CD4-positive, CD25-positive, alpha-beta regulatory T cell (primary cell): ENCODE results near the gene GDF11. TPM values are rescaled to one million over a fixed set of nuclear protein-coding genes. Genes with fewer than 3 reads are reported as not detected.

Source experiments
- ATAC-seq, 2 donors: fragments of 150-1000 bp; cut with Tn5 transposase; one replicate each; pipeline ENCODE4 v1.10.0; 2021; ENCODE audit warnings: low read depth in 2 of 2, moderate number of reproducible peaks in 2 of 2, moderate library complexity in 1 of 2
- DNase-seq, 3 donors: peaks; one replicate each; pipeline versions ENCODE4 v3.0.0 to v3.0.0-alpha.2; 2012 to 2022; ENCODE audit warnings: mixed read lengths in 1 of 3
- H3K27ac ChIP-seq: one replicate; pipeline ENCODE4 v1.7.0; 2013; ENCODE audit warnings: mild to moderate bottlenecking, low read length; ENCODE audit not compliant: insufficient read depth, poor library complexity, severe bottlenecking
- H3K27me3 ChIP-seq: one replicate; pipeline ENCODE4 v1.7.0; 2013; ENCODE audit warnings: low read length; ENCODE audit not compliant: control insufficient read depth, insufficient read depth
- H3K36me3 ChIP-seq: one replicate; pipeline ENCODE4 v1.7.0; 2013; ENCODE audit warnings: mild to moderate bottlenecking, low read length, moderate library complexity; ENCODE audit not compliant: control insufficient read depth, insufficient read depth
- H3K4me1 ChIP-seq: 2 replicates; pipeline ENCODE4 v1.7.0; 2013; ENCODE audit warnings: mild to moderate bottlenecking, low read length; ENCODE audit not compliant: insufficient read depth, control insufficient read depth, poor library complexity, severe bottlenecking
- H3K4me3 ChIP-seq: one replicate; pipeline ENCODE4 v1.7.0; 2013; ENCODE audit warnings: low read depth, mild to moderate bottlenecking, low read length, moderate library complexity
- H3K9me3 ChIP-seq, 2 experiments: 1 replicate in 1 of 2; 2 replicates in 1 of 2; pipeline ENCODE4 v1.7.0; 2013; ENCODE audit warnings: low read length in 2 of 2, mild to moderate bottlenecking in 1 of 2, moderate library complexity in 1 of 2; ENCODE audit not compliant: control insufficient read depth in 2 of 2
- H3K27ac Mint-ChIP-seq, 3 donors: one replicate each; pipeline ENCODE4 v1.8.0; 2020 to 2022; ENCODE audit warnings: mild to moderate bottlenecking in 3 of 3, mixed read lengths in 3 of 3, moderate library complexity in 2 of 3
- H3K27me3 Mint-ChIP-seq: one replicate; pipeline ENCODE4 v1.8.0; 2022; ENCODE audit warnings: mild to moderate bottlenecking, mixed read lengths
- H3K36me3 Mint-ChIP-seq: one replicate; pipeline ENCODE4 v1.8.0; 2020; ENCODE audit warnings: mixed read lengths
- H3K4me1 Mint-ChIP-seq, 4 donors: one replicate each; pipeline ENCODE4 v1.8.0; 2020 to 2022; ENCODE audit warnings: mixed read lengths in 4 of 4, mild to moderate bottlenecking in 1 of 4
- H3K4me3 Mint-ChIP-seq, 4 donors: one replicate each; pipeline ENCODE4 v1.8.0; 2020 to 2022; ENCODE audit warnings: mild to moderate bottlenecking in 4 of 4, mixed read lengths in 4 of 4, moderate library complexity in 3 of 4
- H3K9me3 Mint-ChIP-seq, 7 donors: one replicate each; pipeline ENCODE4 v1.8.0; 2020 to 2022; ENCODE audit warnings: mixed read lengths in 7 of 7, mild to moderate bottlenecking in 3 of 7, moderate library complexity in 2 of 7
- polyA plus RNA-seq, 4 donors: library from polyadenylated mRNA; unstranded; fragments of 300-500 nt; fragmentation: Illumina TruSeq; gene quantifications; one replicate each; pipeline ENCODE4 v1.2.3, GENCODE V29; 2021
- total RNA-seq: library from RNA; stranded (reverse); gene quantifications from one replicate; pipeline ENCODE4 v1.2.3, GENCODE V29; 2022

GDF11 gene
- total and polyA plus RNA-seq, 5 donors from 2014 or later, result 0.56 to 7.4 (median 0.75) TPM

DNA sequence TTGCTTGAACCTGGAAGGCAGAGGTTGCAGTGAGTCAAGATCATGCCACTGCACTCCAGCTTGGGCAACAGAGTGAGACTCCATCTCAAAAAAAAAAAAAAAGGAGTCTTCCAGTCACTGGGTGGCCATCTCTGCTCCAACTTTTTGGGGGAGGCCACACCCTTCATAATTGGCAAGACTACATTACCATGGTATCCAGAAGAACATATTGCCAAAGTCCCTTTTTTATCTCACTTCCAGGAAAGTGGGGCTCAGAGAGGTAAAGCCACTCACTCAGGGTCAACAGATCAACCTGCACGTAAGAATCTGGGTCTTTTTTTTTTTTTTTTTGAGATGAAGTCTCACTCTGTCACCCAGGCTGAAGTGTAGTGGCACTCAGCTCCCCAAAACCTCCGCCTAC lies 9.1 kb upstream of the GDF11 start:
- Mint-ChIP-seq H3K27me3 (no peaks in the 10 kb centered on the region), H3K4me3 (no peak overlapping the region), H3K9me3 (no peaks in the 10 kb centered on the region), H3K27ac (no peak overlapping the region), H3K36me3 (no peaks in the 10 kb centered on the region), H3K4me1 (peaks cover 12 to 42% (median 30%) of the 10 kb centered on the region in 4 donors)
- Histone ChIP-seq H3K36me3 (no peaks in the 10 kb centered on the region), H3K9me3 (no peaks in the 10 kb centered on the region), H3K4me1 (peaks cover 33% of the 10 kb centered on the region), H3K27me3 (no peaks in the 10 kb centered on the region), H3K27ac (no peak overlapping the region), H3K4me3 (no peak overlapping the region)
- ATAC-seq, result no peak
- DNase-seq, result no peak

DNA sequence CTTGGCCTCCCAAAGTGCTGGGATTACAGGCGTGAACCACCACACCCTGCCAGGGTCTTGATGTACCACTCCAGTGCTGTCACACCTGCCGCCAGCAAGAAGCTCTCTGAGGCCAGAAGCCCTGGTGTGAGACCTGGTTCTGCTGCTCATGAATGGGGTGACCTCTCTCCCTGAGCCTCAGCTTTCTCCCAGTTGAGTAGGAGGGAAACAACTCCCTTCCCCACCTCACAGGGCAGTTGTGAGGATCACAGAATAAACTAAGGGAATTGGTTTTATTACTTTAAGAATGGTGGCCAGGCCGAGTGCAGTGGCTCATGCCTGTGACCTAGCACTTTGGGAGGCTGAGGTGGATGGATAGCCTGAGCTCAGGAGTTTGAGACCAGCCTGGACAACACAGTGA lies 8.3 kb upstream of the GDF11 start:
- DNase-seq (no peak), ATAC-seq (no peak)
- Mint-ChIP-seq H3K36me3 (no peaks in the 10 kb centered on the region), H3K27ac (no peak overlapping the region), H3K4me1 (peaks cover 12 to 38% (median 28%) of the 10 kb centered on the region in 4 donors), H3K4me3 (no peak overlapping the region), H3K9me3 (no peaks in the 10 kb centered on the region), H3K27me3 (no peaks in the 10 kb centered on the region)
- no peaks in the 10 kb centered on the region for H3K36me3 ChIP-seq
- H3K27ac ChIP-seq, result no peak overlapping the region
- no peak overlapping the region for H3K4me3 ChIP-seq
- peaks cover 28% of the 10 kb centered on the region for H3K4me1 ChIP-seq
- no peaks in the 10 kb centered on the region for H3K27me3 ChIP-seq
- no peaks in the 10 kb centered on the region for H3K9me3 ChIP-seq

DNA sequence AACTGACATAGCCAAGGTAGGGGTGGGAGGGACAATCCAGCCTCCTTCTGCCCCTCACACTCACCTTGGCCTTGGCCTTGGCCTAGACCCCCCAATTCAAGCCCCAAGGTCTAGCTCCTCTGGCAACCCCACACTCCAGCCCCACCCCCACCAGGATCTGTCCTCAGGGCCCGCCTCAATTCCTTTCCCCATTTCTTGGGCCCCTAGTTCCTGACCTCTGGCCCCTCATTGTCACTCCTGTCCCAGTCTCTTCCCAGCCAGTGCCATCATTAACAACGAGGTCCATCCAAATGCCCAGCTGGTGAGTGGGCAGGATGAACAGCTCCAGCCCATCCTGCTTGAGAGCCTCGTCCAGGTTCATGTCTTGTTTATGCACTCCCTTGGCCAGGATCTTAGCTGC lies 6.8 kb upstream of the GDF11 start:
- H3K9me3 Mint-ChIP-seq, result no peaks in the 10 kb centered on the region
- ATAC-seq, result no peak

DNA sequence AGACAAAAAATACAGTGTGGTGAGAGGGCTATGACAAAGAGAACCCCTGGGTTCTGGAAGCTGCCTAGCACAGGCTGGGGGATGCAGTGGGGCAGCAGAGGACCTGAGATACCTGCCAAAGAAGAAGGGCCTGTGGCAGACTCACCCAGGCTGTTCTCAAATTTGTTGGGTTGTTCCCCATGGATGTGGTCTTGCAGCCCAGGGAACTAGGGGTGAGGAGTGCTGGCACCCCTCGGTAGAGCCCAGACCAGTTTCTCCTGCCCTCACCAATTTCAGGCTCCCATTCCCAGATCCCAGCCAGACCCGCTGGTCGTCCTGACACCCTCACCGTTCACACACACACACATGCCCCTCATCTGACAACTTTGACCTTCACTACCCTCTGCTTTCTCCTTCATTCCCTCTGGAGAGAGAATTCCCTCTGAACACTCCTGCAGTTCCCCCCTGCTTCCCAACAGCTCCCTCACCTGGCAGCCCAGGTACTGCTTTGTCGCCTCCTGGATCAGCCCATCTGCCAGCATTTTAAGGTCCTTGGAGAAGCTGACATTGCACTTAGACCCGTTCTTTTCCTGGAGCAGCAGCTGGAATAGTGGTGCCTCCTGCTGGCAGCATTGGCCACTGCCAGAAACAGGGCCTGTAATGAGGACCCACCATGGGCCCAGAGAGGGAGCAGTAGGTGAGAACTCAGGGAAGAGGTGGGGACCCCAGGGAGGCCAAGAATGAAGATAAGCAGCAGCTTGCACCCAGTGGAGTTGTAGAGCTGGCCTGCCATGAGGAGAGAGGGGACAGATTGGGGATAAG lies 5.9 kb upstream of the GDF11 start:
- H3K4me1 ChIP-seq, result peaks cover 16% of the 10 kb centered on the region
- no peak overlapping the region for H3K4me3 ChIP-seq
- Mint-ChIP-seq H3K27ac (peak overlapping the region; percentile 94 to 96 (median 95)), H3K36me3 (no peaks in the 10 kb centered on the region), H3K4me3 (peak overlapping the region; percentile 85 to 91 (median 88)), H3K4me1 (peaks cover 5 to 28% (median 17%) of the 10 kb centered on the region in 4 donors), H3K9me3 (no peaks in the 10 kb centered on the region), H3K27me3 (peaks cover 5% of the 10 kb centered on the region)
- DNase-seq, result peak; percentile 26 to 69 (median 43)
- H3K9me3 ChIP-seq, result no peaks in the 10 kb centered on the region
- no peaks in the 10 kb centered on the region for H3K27me3 ChIP-seq
- peak overlapping the region; percentile 14 for H3K27ac ChIP-seq
- ATAC-seq, result peak; percentile 37 to 43
- no peaks in the 10 kb centered on the region for H3K36me3 ChIP-seq

More for the DNA sequence above, 6.8 kb upstream of the GDF11 start:
- Histone ChIP-seq H3K36me3 (no peaks in the 10 kb centered on the region), H3K4me1 (peaks cover 16% of the 10 kb centered on the region), H3K4me3 (no peak overlapping the region), H3K27ac (no peak overlapping the region), H3K27me3 (no peaks in the 10 kb centered on the region), H3K9me3 (no peaks in the 10 kb centered on the region)
- peaks cover 5 to 25% (median 16%) of the 10 kb centered on the region in 4 donors for H3K4me1 Mint-ChIP-seq
- H3K27me3 Mint-ChIP-seq, result peaks cover 5% of the 10 kb centered on the region
- no peaks in the 10 kb centered on the region for H3K36me3 Mint-ChIP-seq
- no peak for DNase-seq
- no peak overlapping the region for H3K4me3 Mint-ChIP-seq
- peak overlapping the region in 1 of 3 donors; percentile 92 for H3K27ac Mint-ChIP-seq

DNA sequence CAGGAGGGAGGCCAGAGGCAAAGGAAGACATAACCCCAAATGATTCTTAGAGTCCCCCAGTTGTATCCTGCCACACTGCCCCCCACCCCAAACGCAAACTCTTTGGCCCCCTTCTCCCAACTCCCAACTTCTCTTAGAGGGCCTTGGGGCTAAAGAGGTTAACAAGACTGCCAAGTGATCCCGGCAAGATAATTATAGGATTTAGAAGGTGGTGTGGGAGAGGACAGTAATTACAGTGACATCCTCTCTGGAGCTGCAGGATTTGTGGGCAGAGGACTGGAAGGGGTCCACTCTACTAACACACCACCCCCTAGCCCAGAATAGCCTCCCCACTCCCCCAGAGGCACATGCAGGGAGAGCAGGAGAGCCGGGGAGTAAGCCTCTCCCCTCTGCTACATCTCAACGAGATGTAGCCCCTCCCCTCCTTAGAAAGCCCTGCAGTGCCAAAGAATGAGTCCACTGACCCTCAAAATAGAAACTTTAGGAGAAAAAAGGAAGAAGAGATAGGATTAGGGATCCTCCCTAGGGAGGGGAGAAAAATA lies 5.3 kb upstream of the GDF11 start:
- Mint-ChIP-seq H3K36me3 (no peaks in the 10 kb centered on the region), H3K9me3 (no peaks in the 10 kb centered on the region), H3K27me3 (peaks cover 5% of the 10 kb centered on the region), H3K27ac (peak overlapping the region; percentile 94 to 96 (median 95)), H3K4me1 (peaks cover 5 to 33% (median 18%) of the 10 kb centered on the region in 4 donors), H3K4me3 (peak overlapping the region; percentile 89 to 96 (median 92))
- no peak for DNase-seq
- ATAC-seq, result no peak
- no peaks in the 10 kb centered on the region for H3K9me3 ChIP-seq
- H3K4me3 ChIP-seq, result peak overlapping the region; percentile 95
- H3K27me3 ChIP-seq, result no peaks in the 10 kb centered on the region
- no peaks in the 10 kb centered on the region for H3K36me3 ChIP-seq
- peaks cover 16% of the 10 kb centered on the region for H3K4me1 ChIP-seq
- peak overlapping the region; percentile 89 for H3K27ac ChIP-seq

DNA sequence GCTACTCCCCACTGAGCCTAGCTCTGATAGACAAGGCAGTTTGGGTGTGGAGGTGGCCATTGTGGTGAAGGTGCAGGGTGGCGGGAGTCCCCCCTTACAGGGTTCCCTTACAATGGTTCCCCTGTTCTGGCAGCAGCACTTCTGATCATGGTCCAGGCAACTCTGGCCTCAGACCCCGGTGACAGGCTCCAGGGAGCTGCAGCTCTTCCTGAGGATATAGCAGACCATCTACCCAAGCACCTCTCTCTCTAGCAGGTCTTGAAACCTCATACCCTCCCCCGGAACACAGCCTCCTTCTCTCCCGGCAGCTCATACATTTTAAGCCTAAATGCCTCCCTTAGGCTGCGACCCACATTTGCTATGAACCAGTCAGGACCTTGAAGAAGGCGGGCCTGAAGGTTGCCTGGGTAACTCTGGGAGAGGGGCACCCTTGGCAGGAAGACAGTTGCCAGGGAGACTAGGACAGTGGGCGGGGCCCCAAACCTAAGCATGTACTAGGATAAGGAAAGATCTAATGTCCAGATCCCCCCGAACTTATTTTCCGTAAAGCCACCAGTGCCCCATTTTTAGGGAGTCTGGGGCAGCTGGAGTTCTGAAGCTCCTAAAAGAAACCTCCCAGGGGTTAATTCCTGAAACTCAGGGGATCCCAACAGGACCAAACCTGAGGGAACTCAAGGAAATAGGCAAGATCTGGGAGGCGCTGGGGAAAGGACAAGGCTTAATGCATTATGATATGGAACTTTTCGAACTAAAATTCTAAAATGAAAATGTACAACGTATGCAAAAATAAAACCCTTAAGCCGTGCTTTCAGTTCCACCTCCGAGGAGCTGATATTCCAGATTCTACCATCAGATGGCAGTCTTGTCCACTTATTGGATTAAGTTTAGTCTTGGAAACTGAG lies 4.5 kb upstream of the GDF11 start:
- ATAC-seq, result peak; percentile 74 to 75
- peak overlapping the region; percentile 77 to 96 (median 94) for H3K27ac Mint-ChIP-seq
- peaks cover 5 to 35% (median 18%) of the 10 kb centered on the region in 4 donors for H3K4me1 Mint-ChIP-seq
- DNase-seq, result peak; percentile 69 to 92 (median 85)
- peaks cover 16% of the 10 kb centered on the region for H3K4me1 ChIP-seq
- H3K27me3 ChIP-seq, result no peaks in the 10 kb centered on the region
- H3K4me3 Mint-ChIP-seq, result peak overlapping the region; percentile 89 to 96 (median 92)
- H3K27me3 Mint-ChIP-seq, result peaks cover 5% of the 10 kb centered on the region
- no peaks in the 10 kb centered on the region for H3K9me3 Mint-ChIP-seq
- H3K4me3 ChIP-seq, result peak overlapping the region; percentile 95
- H3K36me3 Mint-ChIP-seq, result no peaks in the 10 kb centered on the region
- H3K9me3 ChIP-seq, result no peaks in the 10 kb centered on the region
- peak overlapping the region; percentile 89 for H3K27ac ChIP-seq
- no peaks in the 10 kb centered on the region for H3K36me3 ChIP-seq

DNA sequence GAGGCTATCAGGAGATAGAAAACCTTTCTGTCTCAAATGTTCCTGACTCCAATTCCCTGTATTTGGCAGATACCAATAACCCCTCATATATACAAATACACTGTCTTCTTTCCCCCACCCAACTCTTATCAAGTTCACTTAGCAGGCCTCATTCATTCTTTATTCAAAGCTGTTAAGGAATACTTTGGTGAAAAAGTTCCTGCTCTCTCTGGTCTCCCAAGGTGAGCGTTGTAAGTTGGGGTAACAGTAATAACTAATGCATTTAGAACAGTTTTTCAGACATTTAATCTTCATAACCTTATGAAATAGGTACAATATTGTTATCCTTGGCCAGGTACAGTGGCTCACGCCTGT lies 3.9 kb upstream of the GDF11 start:
- Mint-ChIP-seq H3K27me3 (peaks cover 5% of the 10 kb centered on the region), H3K4me1 (peaks cover 5 to 40% (median 18%) of the 10 kb centered on the region in 4 donors), H3K27ac (peak overlapping the region in 2 of 3 donors; percentile 77 to 96), H3K9me3 (no peaks in the 10 kb centered on the region), H3K36me3 (no peaks in the 10 kb centered on the region), H3K4me3 (peak overlapping the region; percentile 89 to 96 (median 92))
- no peak for DNase-seq
- peak overlapping the region; percentile 95 for H3K4me3 ChIP-seq
- no peak for ATAC-seq
- no peaks in the 10 kb centered on the region for H3K9me3 ChIP-seq
- no peaks in the 10 kb centered on the region for H3K36me3 ChIP-seq
- no peaks in the 10 kb centered on the region for H3K27me3 ChIP-seq
- H3K4me1 ChIP-seq, result peaks cover 20% of the 10 kb centered on the region
- H3K27ac ChIP-seq, result peak overlapping the region; percentile 89
